ENCODE data around the gene TPRG1L.

TPRG1L gene

GRCh38 chr1:3676581-3677470 lies 52.0 kb downstream of the TPRG1L start:
- Mint-ChIP-seq H3K27me3 (no peaks in the 10 kb centered on the region), H3K4me3 (no peak overlapping the region), H3K4me1 (ENCODE audit: low read depth) (peaks cover 11% of the 10 kb centered on the region), H3K36me3 (no peaks in the 10 kb centered on the region), H3K27ac (no peak overlapping the region), H3K9me3 (ENCODE audit: low read depth) (no peaks in the 10 kb centered on the region)

GRCh38 chr1:3677484-3677883 lies 52.7 kb downstream of the TPRG1L start:
- H3K4me3 Mint-ChIP-seq = no peak overlapping the region
- H3K36me3 Mint-ChIP-seq = no peaks in the 10 kb centered on the region
- no peaks in the 10 kb centered on the region for H3K27me3 Mint-ChIP-seq
- H3K9me3 Mint-ChIP-seq (ENCODE audit: low read depth) = no peaks in the 10 kb centered on the region
- peaks cover 11% of the 10 kb centered on the region for H3K4me1 Mint-ChIP-seq (ENCODE audit: low read depth)
- H3K27ac Mint-ChIP-seq = no peak overlapping the region

- H3K4me3 Mint-ChIP-seq = no peak overlapping the region
- peaks cover 3% of the 10 kb centered on the region for H3K27me3 Mint-ChIP-seq
- H3K27ac Mint-ChIP-seq = no peak overlapping the region
- no peaks in the 10 kb centered on the region for H3K36me3 Mint-ChIP-seq
- no peaks in the 10 kb centered on the region for H3K9me3 Mint-ChIP-seq (ENCODE audit: low read depth)
- H3K4me1 Mint-ChIP-seq (ENCODE audit: low read depth) = peaks cover 11% of the 10 kb centered on the region
Observed at GRCh38 chr1:3678361-3679097, 53.7 kb downstream of the TPRG1L start.

GRCh38 chr1:3679098-3679555 lies 54.3 kb downstream of the TPRG1L start:
- H3K4me3 Mint-ChIP-seq = no peak overlapping the region
- no peak overlapping the region for H3K27ac Mint-ChIP-seq
- peaks cover 11% of the 10 kb centered on the region for H3K4me1 Mint-ChIP-seq (ENCODE audit: low read depth)
- peaks cover 3% of the 10 kb centered on the region for H3K27me3 Mint-ChIP-seq
- H3K36me3 Mint-ChIP-seq = no peaks in the 10 kb centered on the region
- H3K9me3 Mint-ChIP-seq (ENCODE audit: low read depth) = no peaks in the 10 kb centered on the region
